Prostate gland (tissue), 2 donors: ENCODE data around the gene MESP2.

Source experiments
- POLR2AphosphoS5 ChIP-seq: sonication (generic); formaldehyde crosslinking; IDR thresholded peaks from one replicate; pipeline ENCODE4 v1.6.1; 2017; ENCODE audit warnings: antibody characterized with exemption
- TF ChIP-seq, protein P1 (sequence below), 4 experiments: fragments of 200-600 bp in 2 of 4; fragments of 450-650 bp in 2 of 4; sonication (generic) in 2 of 4; IDR thresholded peaks; 1 replicate in 3 of 4; 2 replicates in 1 of 4; pipeline ENCODE4 v1.5.1; 2016 to 2019; ENCODE audit warnings: antibody characterized with exemption in 4 of 4, mild to moderate bottlenecking in 2 of 4, moderate library complexity in 2 of 4

GRCh38 chr15:89820666-89821611, 44.8 kb downstream of the MESP2 start:
- TF ChIP-seq, protein P1, sequence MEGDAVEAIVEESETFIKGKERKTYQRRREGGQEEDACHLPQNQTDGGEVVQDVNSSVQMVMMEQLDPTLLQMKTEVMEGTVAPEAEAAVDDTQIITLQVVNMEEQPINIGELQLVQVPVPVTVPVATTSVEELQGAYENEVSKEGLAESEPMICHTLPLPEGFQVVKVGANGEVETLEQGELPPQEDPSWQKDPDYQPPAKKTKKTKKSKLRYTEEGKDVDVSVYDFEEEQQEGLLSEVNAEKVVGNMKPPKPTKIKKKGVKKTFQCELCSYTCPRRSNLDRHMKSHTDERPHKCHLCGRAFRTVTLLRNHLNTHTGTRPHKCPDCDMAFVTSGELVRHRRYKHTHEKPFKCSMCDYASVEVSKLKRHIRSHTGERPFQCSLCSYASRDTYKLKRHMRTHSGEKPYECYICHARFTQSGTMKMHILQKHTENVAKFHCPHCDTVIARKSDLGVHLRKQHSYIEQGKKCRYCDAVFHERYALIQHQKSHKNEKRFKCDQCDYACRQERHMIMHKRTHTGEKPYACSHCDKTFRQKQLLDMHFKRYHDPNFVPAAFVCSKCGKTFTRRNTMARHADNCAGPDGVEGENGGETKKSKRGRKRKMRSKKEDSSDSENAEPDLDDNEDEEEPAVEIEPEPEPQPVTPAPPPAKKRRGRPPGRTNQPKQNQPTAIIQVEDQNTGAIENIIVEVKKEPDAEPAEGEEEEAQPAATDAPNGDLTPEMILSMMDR (IDR thresholded peaks at IDR 0.05), result no peak
- no peak for TF ChIP-seq POLR2AphosphoS5
